ENCODE measurements around the gene PHF21A.

The PHF21A gene

DNA sequence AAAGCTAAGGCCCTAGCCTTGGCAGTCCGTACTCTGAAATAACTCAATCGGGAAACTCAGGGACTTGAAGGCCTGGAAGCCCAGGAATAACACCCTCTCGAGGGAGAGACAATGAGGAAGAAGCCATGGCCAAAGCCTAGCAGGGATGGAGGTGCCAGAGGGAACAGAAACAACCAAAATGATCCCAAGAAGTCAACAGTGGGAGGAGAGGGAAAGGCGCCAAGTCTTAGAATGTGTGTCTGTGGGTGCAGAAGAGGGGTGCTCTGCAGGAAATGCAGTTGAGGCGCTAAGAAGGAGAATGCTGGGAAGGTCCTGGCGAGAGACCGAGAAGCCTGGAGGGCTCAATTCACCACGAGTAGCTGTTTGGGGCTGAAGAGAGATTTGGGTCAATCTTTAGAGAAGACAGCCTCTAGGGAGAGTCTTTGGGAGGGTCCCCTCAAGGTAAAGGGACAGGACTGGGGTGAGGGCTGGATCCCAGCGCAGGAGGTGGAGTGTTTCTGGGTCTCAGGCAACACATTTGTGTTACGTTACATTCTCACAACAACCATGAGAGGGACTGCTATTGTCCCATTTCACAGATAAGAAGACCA is 236.6 kb downstream of the PHF21A start:
- DNase-seq (ENCODE audit: low read depth) = no peak
